HepG2 (cell line): ENCODE data around the gene MTHFD2.
"Not testable (repeated sequence)": the region's sequence is repeated elsewhere in the genome, so short reads cannot be mapped to it uniquely, and the experiment has no call there.

Experiments used
- CTCF ChIP-seq: sonication (generic); formaldehyde crosslinking; IDR thresholded peaks from 2 replicates; pipeline ENCODE4 v1.5.0; 2020; ENCODE audit warnings: mild to moderate bottlenecking, missing genetic modification reagents, moderate library complexity
- EP300 ChIP-seq, 3 experiments: sonication (generic) in 1 of 3; formaldehyde crosslinking in 1 of 3; IDR thresholded peaks; 2 replicates each; pipeline versions ENCODE4 v1.5.1 to v1.6.1; 2011 to 2020; ENCODE audit warnings: low read depth in 2 of 3, low read length in 2 of 3, borderline replicate concordance in 1 of 3, improper control_type of control experiment in 1 of 3, mild to moderate bottlenecking in 1 of 3, missing genetic modification reagents in 1 of 3, moderate library complexity in 1 of 3
- EZH2 ChIP-seq: conservative IDR thresholded peaks from 2 replicates; pipeline ENCODE4 v1.6.1; 2012; ENCODE audit warnings: mild to moderate bottlenecking, low read depth, low read length, moderate library complexity
- GFI1 ChIP-seq: sonication (generic); formaldehyde crosslinking; IDR thresholded peaks from 2 replicates; pipeline ENCODE4 v1.5.0; 2020; ENCODE audit warnings: missing genetic modification reagents, mild to moderate bottlenecking, borderline replicate concordance
- PHF8 ChIP-seq: sonication (generic); formaldehyde crosslinking; IDR thresholded peaks from 2 replicates; pipeline ENCODE4 v1.5.0; 2020; ENCODE audit warnings: missing genetic modification reagents
- POLR2A ChIP-seq, 2 experiments: IDR thresholded peaks; 2 replicates each; pipeline ENCODE4 v1.6.1; 2011; ENCODE audit warnings: low read depth in 2 of 2, low read length in 2 of 2, mild to moderate bottlenecking in 1 of 2, moderate library complexity in 1 of 2; ENCODE audit not compliant: insufficient read depth in 1 of 2
- POLR2AphosphoS5 ChIP-seq: IDR thresholded peaks from 2 replicates; pipeline ENCODE4 v1.6.1; 2012; ENCODE audit warnings: low read depth, low read length
- ZNF230 ChIP-seq: sonication (generic); formaldehyde crosslinking; IDR thresholded peaks from 2 replicates; pipeline ENCODE4 v1.4.0; 2020; ENCODE audit warnings: mild to moderate bottlenecking, missing genetic modification reagents
- ZNF563 ChIP-seq: sonication (generic); formaldehyde crosslinking; IDR thresholded peaks from 2 replicates; pipeline ENCODE4 v1.8.0; 2022; ENCODE audit warnings: mild to moderate bottlenecking, moderate library complexity, missing genetic modification reagents
- ZNF672 ChIP-seq: sonication (generic); formaldehyde crosslinking; IDR thresholded peaks from 2 replicates; pipeline ENCODE4 v1.8.1; 2022; ENCODE audit warnings: missing genetic modification reagents
- TF ChIP-seq, protein P1 (sequence below): sonication (generic); formaldehyde crosslinking; IDR thresholded peaks from 2 replicates; pipeline ENCODE4 v1.5.1; 2020; ENCODE audit warnings: mild to moderate bottlenecking, missing genetic modification reagents, moderate library complexity
- TF ChIP-seq, protein P2 (sequence below): sonication (generic); formaldehyde crosslinking; IDR thresholded peaks from 2 replicates; pipeline ENCODE4 v1.9.0; 2022; ENCODE audit warnings: missing genetic modification reagents, mild to moderate bottlenecking, borderline replicate concordance

- not testable (repeated sequence) for TF ChIP-seq ZNF563 (CRISPR knock-in tag); EZH2; POLR2A (IDR thresholded peaks at IDR 0.05; ENCODE audit: insufficient read depth in 1 of 2, low read depth in 2 of 2, low read length in 2 of 2); PHF8 (CRISPR knock-in tag); GFI1; EP300 (IDR thresholded peaks at IDR 0.05; ENCODE audit: low read depth in 2 of 2, low read length in 2 of 2); EP300 (CRISPR knock-in tag; IDR thresholded peaks at IDR 0.05; ENCODE audit: borderline replicate concordance); ZNF672 (CRISPR knock-in tag); ZNF230; CTCF (CRISPR knock-in tag); POLR2AphosphoS5
- TF ChIP-seq, protein P1, sequence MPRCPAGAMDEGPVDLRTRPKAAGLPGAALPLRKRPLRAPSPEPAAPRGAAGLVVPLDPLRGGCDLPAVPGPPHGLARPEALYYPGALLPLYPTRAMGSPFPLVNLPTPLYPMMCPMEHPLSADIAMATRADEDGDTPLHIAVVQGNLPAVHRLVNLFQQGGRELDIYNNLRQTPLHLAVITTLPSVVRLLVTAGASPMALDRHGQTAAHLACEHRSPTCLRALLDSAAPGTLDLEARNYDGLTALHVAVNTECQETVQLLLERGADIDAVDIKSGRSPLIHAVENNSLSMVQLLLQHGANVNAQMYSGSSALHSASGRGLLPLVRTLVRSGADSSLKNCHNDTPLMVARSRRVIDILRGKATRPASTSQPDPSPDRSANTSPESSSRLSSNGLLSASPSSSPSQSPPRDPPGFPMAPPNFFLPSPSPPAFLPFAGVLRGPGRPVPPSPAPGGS, result not testable (repeated sequence)
- TF ChIP-seq, protein P2, sequence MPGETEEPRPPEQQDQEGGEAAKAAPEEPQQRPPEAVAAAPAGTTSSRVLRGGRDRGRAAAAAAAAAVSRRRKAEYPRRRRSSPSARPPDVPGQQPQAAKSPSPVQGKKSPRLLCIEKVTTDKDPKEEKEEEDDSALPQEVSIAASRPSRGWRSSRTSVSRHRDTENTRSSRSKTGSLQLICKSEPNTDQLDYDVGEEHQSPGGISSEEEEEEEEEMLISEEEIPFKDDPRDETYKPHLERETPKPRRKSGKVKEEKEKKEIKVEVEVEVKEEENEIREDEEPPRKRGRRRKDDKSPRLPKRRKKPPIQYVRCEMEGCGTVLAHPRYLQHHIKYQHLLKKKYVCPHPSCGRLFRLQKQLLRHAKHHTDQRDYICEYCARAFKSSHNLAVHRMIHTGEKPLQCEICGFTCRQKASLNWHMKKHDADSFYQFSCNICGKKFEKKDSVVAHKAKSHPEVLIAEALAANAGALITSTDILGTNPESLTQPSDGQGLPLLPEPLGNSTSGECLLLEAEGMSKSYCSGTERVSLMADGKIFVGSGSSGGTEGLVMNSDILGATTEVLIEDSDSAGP (CRISPR knock-in tag), result not testable (repeated sequence)
Measured at GRCh38 chr2:74215771-74216170, 17.4 kb downstream of the MTHFD2 start.
